ENCODE results near the gene DSCAML1. TPM values are rescaled to one million over a fixed set of nuclear protein-coding genes. Genes with fewer than 3 reads are reported as not detected.
A peak's percentile ranks its signal among the peaks of the same experiment; 100 is the strongest.

DSCAML1 gene
- total RNA-seq, 2 donors from 2014 or later: 0.33 to 1.6 TPM

GRCh38 chr11:117722082-117722481 is 74.9 kb downstream of the DSCAML1 start:
- Histone ChIP-seq H3K9me3 (no peaks in the 10 kb centered on the region), H3K27ac (no peak overlapping the region), H3K4me1 (peaks cover 10% of the 10 kb centered on the region), H3K4me3 (no peak overlapping the region), H3K36me3 (replicated peaks in 1 of 2; ENCODE audit: insufficient read depth in 1 of 2, low read depth in 2 of 2) (no peaks in the 10 kb centered on the region), H3K27me3 (no peaks in the 10 kb centered on the region)
- DNase-seq (no peak), ATAC-seq (no peak)
- WGBS, 2 donors: 72 to 77% methylated on average over 2 of the region's 2 CpGs
- TF ChIP-seq CTCF (IDR thresholded peaks at IDR 0.05): no peak
- TF ChIP-seq POLR2A (IDR thresholded peaks at IDR 0.05): no peak
- intact Hi-C loops (cut with DNase I): no loop called here

- no peak overlapping the region for H3K4me3 ChIP-seq
- H3K27me3 ChIP-seq: no peaks in the 10 kb centered on the region
- H3K27ac ChIP-seq: no peak overlapping the region
- WGBS, 2 donors: 57 to 71% methylated on average over 10 to 11 of the region's 11 CpGs
- intact Hi-C loops (cut with DNase I): no loop called here
- no peaks in the 10 kb centered on the region for H3K9me3 ChIP-seq
- H3K36me3 ChIP-seq (replicated peaks in 1 of 2; ENCODE audit: insufficient read depth in 1 of 2, low read depth in 2 of 2): no peaks in the 10 kb centered on the region
- TF ChIP-seq CTCF (IDR thresholded peaks at IDR 0.05) (no peak), POLR2A (IDR thresholded peaks at IDR 0.05) (no peak)
- no peak for ATAC-seq
- peaks cover 24% of the 10 kb centered on the region for H3K4me1 ChIP-seq
- no peak for DNase-seq
Observed at GRCh38 chr11:117720061-117720511, 76.9 kb downstream of the DSCAML1 start.

- ATAC-seq: no peak
- Histone ChIP-seq H3K9me3 (no peaks in the 10 kb centered on the region), H3K27me3 (no peaks in the 10 kb centered on the region), H3K4me3 (no peak overlapping the region), H3K4me1 (peaks cover 24% of the 10 kb centered on the region), H3K36me3 (replicated peaks in 1 of 2; ENCODE audit: insufficient read depth in 1 of 2, low read depth in 2 of 2) (no peaks in the 10 kb centered on the region), H3K27ac (no peak overlapping the region)
- WGBS, 2 donors: 53 to 72% methylated on average over 2 to 4 of the region's 4 CpGs
- TF ChIP-seq POLR2A (IDR thresholded peaks at IDR 0.05) (no peak), CTCF (IDR thresholded peaks at IDR 0.05) (no peak)
- intact Hi-C loops (cut with DNase I): no loop called here
- no peak for DNase-seq
Observed at GRCh38 chr11:117719480-117719879, 77.5 kb downstream of the DSCAML1 start.

GRCh38 chr11:117717485-117718314 is 79.3 kb downstream of the DSCAML1 start:
- Histone ChIP-seq H3K9me3 (no peaks in the 10 kb centered on the region), H3K4me1 (peaks cover 24% of the 10 kb centered on the region)

More at GRCh38 chr11:117717485-117718314, 79.3 kb downstream of the DSCAML1 start:
- WGBS, 2 donors: 45 to 48% methylated on average over 13 to 25 of the region's 25 CpGs
- intact Hi-C loops (cut with DNase I): no loop called here
- TF ChIP-seq POLR2A (IDR thresholded peaks at IDR 0.05) (peak; percentile 6 to 26 (median 15)), CTCF (IDR thresholded peaks at IDR 0.05) (no peak)
- ATAC-seq (peak; percentile 81), DNase-seq (peak; percentile 46 to 69 (median 60))
- Histone ChIP-seq H3K27ac (peak overlapping the region; percentile 51 to 77 (median 68)), H3K27me3 (no peaks in the 10 kb centered on the region), H3K4me3 (no peak overlapping the region), H3K36me3 (replicated peaks in 1 of 2; ENCODE audit: insufficient read depth in 1 of 2, low read depth in 2 of 2) (no peaks in the 10 kb centered on the region)
